GM12878 (cell line): ENCODE measurements around the gene ATP2B1. TPM values are rescaled to one million over a fixed set of nuclear protein-coding genes. Genes with fewer than 3 reads are reported as not detected.

Source experiments
- ATAC-seq: fragments of 200-7000 bp; cut with Tn5 transposase; 3 replicates; pipeline ENCODE4 v1.9.1; 2020; ENCODE audit warnings: mild to moderate bottlenecking, moderate library complexity
- BruUV-seq: library from RNA; stranded (reverse); fragments of 400-500 nt; replicated peaks from 2 replicates; lab custom pipeline; 2021; lab: Mats Ljungman, UMichigan
- CTCF ChIA-PET: fragments of 300-600 bp; sonication (Branson Sonifier 250); formaldehyde crosslinking; extraction: SDS; loops from one replicate; lab custom pipeline; 2021; ENCODE audit warnings: inconsistent platforms; lab: Yijun Ruan, JAX
- POLR2A ChIA-PET: fragments of 350-600 bp; formaldehyde crosslinking; extraction: SDS; loops from one replicate; lab custom pipeline; 2021; ENCODE audit warnings: inconsistent platforms; lab: Charles Lee
- RAD21 ChIA-PET: fragments of 300-600 bp; sonication (Branson Sonifier 250); formaldehyde crosslinking; loops from one replicate; lab custom pipeline; 2023; ENCODE audit warnings: antibody characterized with exemption; ENCODE audit not compliant: unreplicated experiment; lab: Charles Lee
- SMC1A ChIA-PET: fragments of 300-600 bp; sonication (Branson Sonifier 250); formaldehyde crosslinking; loops from one replicate; lab custom pipeline; 2023; ENCODE audit not compliant: unreplicated experiment, uncharacterized antibody; lab: Charles Lee
- DNase-seq: peaks from one replicate; pipeline ENCODE4 v3.0.0-alpha.2; 2011; ENCODE audit warnings: low read depth, low spot score
- FAIRE-seq: peaks from 3 replicates; lab custom pipeline; 2011; peaks lifted over from hg19 to GRCh38; lab: Jason Lieb, UNC
- H2AFZ ChIP-seq: 2 replicates; pipeline ENCODE4 v1.6.0; 2011; ENCODE audit warnings: low read depth, low read length, control low read depth; ENCODE audit not compliant: control insufficient read depth
- H3K27ac ChIP-seq: 2 replicates; pipeline ENCODE4 v1.5.1; 2011; ENCODE audit warnings: control low read depth; ENCODE audit not compliant: control insufficient read depth, insufficient read depth
- H3K27me3 ChIP-seq, 2 experiments: replicated peaks in 1 of 2; 2 replicates each; pipeline versions ENCODE4 v1.6.0 to v1.6.1; 2011; ENCODE audit warnings: low read length in 1 of 2; ENCODE audit not compliant: control insufficient read depth in 2 of 2, insufficient read depth in 2 of 2
- H3K36me3 ChIP-seq, 2 experiments: 2 replicates each; pipeline ENCODE4 v1.5.1; 2011; ENCODE audit warnings: low read length in 1 of 2; ENCODE audit not compliant: control insufficient read depth in 2 of 2, insufficient read depth in 2 of 2
- H3K4me1 ChIP-seq: 2 replicates; pipeline ENCODE4 v1.6.1; 2011; ENCODE audit warnings: mild to moderate bottlenecking, low read length, moderate library complexity, mixed read lengths; ENCODE audit not compliant: control insufficient read depth, insufficient read depth
- H3K4me2 ChIP-seq: 2 replicates; pipeline ENCODE4 v1.6.0; 2011; ENCODE audit warnings: control low read depth; ENCODE audit not compliant: control insufficient read depth, insufficient read depth
- H3K4me3 ChIP-seq: fragments of 200-600 bp; sonication (generic); 2 replicates; pipeline ENCODE4 v1.5.1; 2016
- H3K79me2 ChIP-seq: 2 replicates; pipeline ENCODE4 v1.6.0; 2011; ENCODE audit warnings: low read length; ENCODE audit not compliant: control insufficient read depth, insufficient read depth
- H3K9ac ChIP-seq: 2 replicates; pipeline ENCODE4 v1.8.0; 2011; ENCODE audit warnings: low read length, control low read depth, mixed read lengths; ENCODE audit not compliant: control insufficient read depth, insufficient read depth
- H3K9me3 ChIP-seq: replicated peaks from 3 replicates; pipeline ENCODE4 v1.5.1; 2011; ENCODE audit warnings: mild to moderate bottlenecking, low read length; ENCODE audit not compliant: control insufficient read depth, insufficient read depth
- H4K20me1 ChIP-seq: 2 replicates; pipeline ENCODE4 v1.6.0; 2011; ENCODE audit not compliant: control insufficient read depth, insufficient read depth
- CEBPB ChIP-seq, 2 experiments: fragments of 150-350 bp in 1 of 2; IDR thresholded peaks; 2 replicates each; pipeline ENCODE4 v1.6.1; 2012 to 2014; ENCODE audit warnings: low read depth in 2 of 2, low read length in 2 of 2, borderline replicate concordance in 1 of 2, inconsistent platforms in 1 of 2
- NR2F1 ChIP-seq: fragments of 450-650 bp; conservative IDR thresholded peaks from 2 replicates; pipeline ENCODE4 v1.6.1; 2017; ENCODE audit warnings: mild to moderate bottlenecking
- POLR2A ChIP-seq: IDR thresholded peaks from 2 replicates; pipeline ENCODE4 v1.6.1; 2011; ENCODE audit warnings: low read depth, mild to moderate bottlenecking, low read length
- RB1 ChIP-seq: fragments of 450-650 bp; formaldehyde crosslinking; IDR thresholded peaks from 2 replicates; pipeline ENCODE4 v1.6.1; 2017; ENCODE audit warnings: mild to moderate bottlenecking, borderline replicate concordance
- SPI1 ChIP-seq: IDR thresholded peaks from 2 replicates; pipeline ENCODE4 v1.6.1; 2011; ENCODE audit warnings: low read depth, mild to moderate bottlenecking, low read length, moderate library complexity, borderline replicate concordance; ENCODE audit not compliant: insufficient read depth
- TAF1 ChIP-seq: IDR thresholded peaks from 2 replicates; pipeline ENCODE4 v1.6.1; 2011; ENCODE audit warnings: mild to moderate bottlenecking, low read depth, low read length, borderline replicate concordance
- ZNF217 ChIP-seq: fragments of 450-650 bp; IDR thresholded peaks from 2 replicates; pipeline ENCODE4 v1.6.1; 2017; ENCODE audit warnings: antibody characterized with exemption, mild to moderate bottlenecking
- ZSCAN29 ChIP-seq: fragments of 450-650 bp; IDR thresholded peaks from 2 replicates; pipeline ENCODE4 v1.6.1; 2017; ENCODE audit warnings: mild to moderate bottlenecking, moderate library complexity
- WGBS: methylation state at CpG from one replicate; pipeline ENCODE4 v1.1.6; 2016; ENCODE audit warnings: low lambda C conversion rate; ENCODE audit not compliant: insufficient replicate concordance, insufficient coverage; ENCODE audit errors: missing lambda C conversion rate; 5-methylcytosine and 5-hydroxymethylcytosine counted together
- in situ Hi-C: fragments of 300-500 bp; cut with MboI; formaldehyde crosslinking; loops from 9 replicates; pipeline ENCODE4 v1.14.3; 2018; ENCODE audit warnings: mixed read lengths
- intact Hi-C: fragments of 100-400 bp; cut with micrococcal nuclease; formaldehyde crosslinking; loops from one replicate; pipeline ENCODE4 v1.14.2; 2022; ENCODE audit not compliant: unreplicated experiment
- polyA plus RNA-seq, 11 experiments: library from polyadenylated mRNA; depleted of rRNA in 4 of 11; unstranded in 6 of 11; stranded (reverse) in 5 of 11; fragments of >200 nt; fragmentation: Nextera tagmentation in 4 of 11; fragmentation: Illumina TruSeq in 1 of 11; extraction: Ambion mirVana in 4 of 11; extraction: Trizol in 1 of 11; gene quantifications; 1 replicate in 1 of 11; 2 replicates in 10 of 11; pipeline versions ENCODE4 v1.2.1 to v1.2.3, GENCODE V29; 2011 to 2016; ENCODE audit warnings: inconsistent platforms in 2 of 11, missing spikeins in 2 of 11, low read depth in 1 of 11
- total RNA-seq, 4 experiments: library from RNA; depleted of rRNA in 3 of 4; stranded (reverse); fragments of >200 nt in 3 of 4; fragmentation: Illumina TruSeq in 1 of 4; extraction: Trizol in 1 of 4; gene quantifications; 2 replicates each; pipeline versions ENCODE4 v1.2.1 to v1.2.3, GENCODE V29; 2013 to 2021
- TF ChIP-seq, protein P1 (sequence below): IDR thresholded peaks from 2 replicates; pipeline ENCODE4 v1.6.1; 2011; ENCODE audit warnings: borderline replicate concordance, low read depth, mild to moderate bottlenecking, moderate library complexity, mixed read lengths, low read length; ENCODE audit not compliant: insufficient read depth; ENCODE audit errors: extremely low read length
- TF ChIP-seq, protein P2 (sequence below): fragments of 450-650 bp; IDR thresholded peaks from 2 replicates; pipeline ENCODE4 v1.6.1; 2016; ENCODE audit warnings: mild to moderate bottlenecking

ATP2B1 gene
- total and polyA plus RNA-seq, 10 of the 15 experiments (the other 5 are each of a cell fraction or from before 2014, with no cell fraction given): 15.9 to 67.8 (median 48.5) TPM

DNA sequence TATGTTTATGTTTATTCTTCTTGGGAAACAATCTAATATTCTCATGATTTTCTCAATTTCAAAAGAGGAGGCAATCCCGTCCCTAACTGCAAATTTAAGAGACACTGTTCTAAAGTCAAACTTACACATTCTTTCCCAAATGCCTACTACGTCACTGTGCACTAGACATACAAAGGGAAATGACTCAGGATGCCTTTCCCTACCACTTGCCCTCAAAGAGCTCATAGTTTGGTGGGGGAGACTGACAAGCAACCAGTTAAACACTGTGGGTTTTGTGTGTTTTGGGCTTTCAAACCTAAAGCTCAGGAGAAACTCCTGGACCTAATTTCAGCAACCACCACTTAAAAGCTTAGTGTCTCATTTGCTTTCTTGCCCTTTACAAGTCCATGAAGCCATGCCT is 58.4 kb downstream of the ATP2B1 start:
- Histone ChIP-seq H3K9ac (no peak overlapping the region), H3K79me2 (peaks cover 17% of the 10 kb centered on the region), H3K27me3 (no peaks in the 10 kb centered on the region), H3K9me3 (peaks cover 4% of the 10 kb centered on the region; the same call in 2 of the 3 replicates), H3K4me2 (no peak overlapping the region), H2AFZ (no peak overlapping the region), H3K4me3 (no peak overlapping the region), H3K36me3 (peaks cover 4 to 7% of the 10 kb centered on the region in 2 experiments; a peak in 3 of 4 replicates), H4K20me1 (no peaks in the 10 kb centered on the region), H3K4me1 (no peaks in the 10 kb centered on the region), H3K27ac (no peak overlapping the region)
- POLR2A ChIA-PET: no interaction called here
- 97% methylated on average over 2 of the region's 2 CpGs for WGBS
- DNase-seq: no peak
- BruUV-seq: no TSS peak
- in situ Hi-C loops (no loop called here), intact Hi-C loops (no loop called here)
- SMC1A ChIA-PET: interaction anchor here (0.8 to 1.2 kb wide), 2 partner anchors 10 to 12 kb away, joined by 3 to 4 read pairs; no protein-coding TSS in a partner anchor
- no peak for TF ChIP-seq ZSCAN29
- no peak for TF ChIP-seq POLR2A
- no peak for FAIRE-seq
- no peak for ATAC-seq
- RAD21 ChIA-PET: no interaction called here
- CTCF ChIA-PET: no interaction called here

DNA sequence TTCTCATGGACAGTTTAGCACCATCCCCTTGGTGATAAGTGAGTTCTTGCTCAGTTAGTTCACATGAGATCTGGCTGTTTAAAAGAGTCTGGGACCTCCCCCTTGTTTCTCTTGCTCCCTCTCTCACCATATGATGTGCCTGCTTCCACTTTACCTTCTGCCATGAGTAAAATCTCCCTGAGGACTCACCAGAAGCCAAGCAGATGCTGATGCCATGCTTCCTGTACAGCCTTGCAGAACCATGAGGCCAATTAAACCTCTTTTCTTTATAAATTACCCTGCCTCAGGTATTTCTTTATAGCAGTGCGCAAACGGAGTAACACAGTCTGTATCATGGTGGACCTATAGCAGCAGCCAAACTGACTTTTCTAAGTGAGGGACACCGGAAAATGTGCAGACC is 58.8 kb downstream of the ATP2B1 start:
- BruUV-seq: no TSS peak
- SMC1A ChIA-PET: interaction anchor here (0.8 to 1.2 kb wide), 2 partner anchors 11 kb away, joined by 3 to 4 read pairs; no protein-coding TSS in a partner anchor
- TF ChIP-seq ZNF217 (no peak), NR2F1 (no peak), RB1 (no peak), TAF1 (no peak), CEBPB (IDR thresholded peaks at IDR 0.05; ENCODE audit: borderline replicate concordance in 1 of 2, low read depth in 2 of 2, low read length in 2 of 2) (no peak), SPI1 (no peak)
- TF ChIP-seq, protein P1, sequence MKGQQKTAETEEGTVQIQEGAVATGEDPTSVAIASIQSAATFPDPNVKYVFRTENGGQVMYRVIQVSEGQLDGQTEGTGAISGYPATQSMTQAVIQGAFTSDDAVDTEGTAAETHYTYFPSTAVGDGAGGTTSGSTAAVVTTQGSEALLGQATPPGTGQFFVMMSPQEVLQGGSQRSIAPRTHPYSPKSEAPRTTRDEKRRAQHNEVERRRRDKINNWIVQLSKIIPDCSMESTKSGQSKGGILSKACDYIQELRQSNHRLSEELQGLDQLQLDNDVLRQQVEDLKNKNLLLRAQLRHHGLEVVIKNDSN: no peak
- TF ChIP-seq, protein P2, sequence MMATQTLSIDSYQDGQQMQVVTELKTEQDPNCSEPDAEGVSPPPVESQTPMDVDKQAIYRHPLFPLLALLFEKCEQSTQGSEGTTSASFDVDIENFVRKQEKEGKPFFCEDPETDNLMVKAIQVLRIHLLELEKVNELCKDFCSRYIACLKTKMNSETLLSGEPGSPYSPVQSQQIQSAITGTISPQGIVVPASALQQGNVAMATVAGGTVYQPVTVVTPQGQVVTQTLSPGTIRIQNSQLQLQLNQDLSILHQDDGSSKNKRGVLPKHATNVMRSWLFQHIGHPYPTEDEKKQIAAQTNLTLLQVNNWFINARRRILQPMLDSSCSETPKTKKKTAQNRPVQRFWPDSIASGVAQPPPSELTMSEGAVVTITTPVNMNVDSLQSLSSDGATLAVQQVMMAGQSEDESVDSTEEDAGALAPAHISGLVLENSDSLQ: no peak

More for the DNA sequence above, 58.8 kb downstream of the ATP2B1 start:
- in situ Hi-C loops: no loop called here
- no peaks in the 10 kb centered on the region for H3K27me3 ChIP-seq
- DNase-seq: no peak
- intact Hi-C loops: no loop called here
- no peak for FAIRE-seq
- peaks cover 4% of the 10 kb centered on the region; the same call in 2 of the 3 replicates for H3K9me3 ChIP-seq
- ChIA-PET RAD21 (no interaction called here), CTCF (no interaction called here), POLR2A (no interaction called here)
- H3K36me3 ChIP-seq: peaks cover 4 to 7% of the 10 kb centered on the region in 2 experiments; a peak in 3 of 4 replicates
- no peak overlapping the region for H3K27ac ChIP-seq
- no peak overlapping the region for H3K4me3 ChIP-seq
- no peaks in the 10 kb centered on the region for H4K20me1 ChIP-seq
- no peak for ATAC-seq
- H3K9ac ChIP-seq: no peak overlapping the region
- H3K4me2 ChIP-seq: no peak overlapping the region
- 99% methylated on average over 3 of the region's 3 CpGs for WGBS
- H3K4me1 ChIP-seq: no peaks in the 10 kb centered on the region
- H2AFZ ChIP-seq: no peak overlapping the region
- H3K79me2 ChIP-seq: peaks cover 16% of the 10 kb centered on the region
